GM12878 (cell line): ENCODE measurements around the gene ISCU. TPM values are rescaled to one million over a fixed set of nuclear protein-coding genes. Genes with fewer than 3 reads are reported as not detected.

ENCODE experiments used
- ATAC-seq: fragments of 200-7000 bp; cut with Tn5 transposase; 3 replicates; pipeline ENCODE4 v1.9.1; 2020; ENCODE audit warnings: mild to moderate bottlenecking, moderate library complexity
- BruUV-seq: library from RNA; stranded (reverse); fragments of 400-500 nt; replicated peaks from 2 replicates; lab custom pipeline; 2021; lab: Mats Ljungman, UMichigan
- CTCF ChIA-PET: fragments of 300-600 bp; sonication (Branson Sonifier 250); formaldehyde crosslinking; extraction: SDS; loops from one replicate; lab custom pipeline; 2021; ENCODE audit warnings: inconsistent platforms; lab: Yijun Ruan, JAX
- POLR2A ChIA-PET: fragments of 350-600 bp; formaldehyde crosslinking; extraction: SDS; loops from one replicate; lab custom pipeline; 2021; ENCODE audit warnings: inconsistent platforms; lab: Charles Lee
- RAD21 ChIA-PET: fragments of 300-600 bp; sonication (Branson Sonifier 250); formaldehyde crosslinking; loops from one replicate; lab custom pipeline; 2023; ENCODE audit warnings: antibody characterized with exemption; ENCODE audit not compliant: unreplicated experiment; lab: Charles Lee
- SMC1A ChIA-PET: fragments of 300-600 bp; sonication (Branson Sonifier 250); formaldehyde crosslinking; loops from one replicate; lab custom pipeline; 2023; ENCODE audit not compliant: unreplicated experiment, uncharacterized antibody; lab: Charles Lee
- DNase-seq: peaks from one replicate; pipeline ENCODE4 v3.0.0-alpha.2; 2011; ENCODE audit warnings: low read depth, low spot score
- FAIRE-seq: peaks from 3 replicates; lab custom pipeline; 2011; peaks lifted over from hg19 to GRCh38; lab: Jason Lieb, UNC
- H2AFZ ChIP-seq: 2 replicates; pipeline ENCODE4 v1.6.0; 2011; ENCODE audit warnings: low read depth, low read length, control low read depth; ENCODE audit not compliant: control insufficient read depth
- H3K27ac ChIP-seq: 2 replicates; pipeline ENCODE4 v1.5.1; 2011; ENCODE audit warnings: control low read depth; ENCODE audit not compliant: control insufficient read depth, insufficient read depth
- H3K27me3 ChIP-seq, 2 experiments: replicated peaks in 1 of 2; 2 replicates each; pipeline versions ENCODE4 v1.6.0 to v1.6.1; 2011; ENCODE audit warnings: low read length in 1 of 2; ENCODE audit not compliant: control insufficient read depth in 2 of 2, insufficient read depth in 2 of 2
- H3K36me3 ChIP-seq, 2 experiments: 2 replicates each; pipeline ENCODE4 v1.5.1; 2011; ENCODE audit warnings: low read length in 1 of 2; ENCODE audit not compliant: control insufficient read depth in 2 of 2, insufficient read depth in 2 of 2
- H3K4me1 ChIP-seq: 2 replicates; pipeline ENCODE4 v1.6.1; 2011; ENCODE audit warnings: mild to moderate bottlenecking, low read length, moderate library complexity, mixed read lengths; ENCODE audit not compliant: control insufficient read depth, insufficient read depth
- H3K4me2 ChIP-seq: 2 replicates; pipeline ENCODE4 v1.6.0; 2011; ENCODE audit warnings: control low read depth; ENCODE audit not compliant: control insufficient read depth, insufficient read depth
- H3K4me3 ChIP-seq: fragments of 200-600 bp; sonication (generic); 2 replicates; pipeline ENCODE4 v1.5.1; 2016
- H3K79me2 ChIP-seq: 2 replicates; pipeline ENCODE4 v1.6.0; 2011; ENCODE audit warnings: low read length; ENCODE audit not compliant: control insufficient read depth, insufficient read depth
- H3K9ac ChIP-seq: 2 replicates; pipeline ENCODE4 v1.8.0; 2011; ENCODE audit warnings: low read length, control low read depth, mixed read lengths; ENCODE audit not compliant: control insufficient read depth, insufficient read depth
- H3K9me3 ChIP-seq: replicated peaks from 3 replicates; pipeline ENCODE4 v1.5.1; 2011; ENCODE audit warnings: mild to moderate bottlenecking, low read length; ENCODE audit not compliant: control insufficient read depth, insufficient read depth
- H4K20me1 ChIP-seq: 2 replicates; pipeline ENCODE4 v1.6.0; 2011; ENCODE audit not compliant: control insufficient read depth, insufficient read depth
- DPF2 ChIP-seq: fragments of 450-650 bp; IDR thresholded peaks from 2 replicates; pipeline ENCODE4 v1.6.1; 2017; ENCODE audit warnings: mild to moderate bottlenecking
- EED ChIP-seq: sonication (generic); IDR thresholded peaks from 2 replicates; pipeline ENCODE4 v1.6.1; 2016; ENCODE audit warnings: antibody characterized with exemption, low read depth
- GABPA ChIP-seq: IDR thresholded peaks from 2 replicates; pipeline ENCODE4 v1.6.1; 2014; ENCODE audit warnings: antibody characterized with exemption, low read depth, mild to moderate bottlenecking, inconsistent platforms
- GATAD2B ChIP-seq: fragments of 450-650 bp; conservative IDR thresholded peaks from 2 replicates; pipeline ENCODE4 v1.6.1; 2017; ENCODE audit warnings: low read depth, mild to moderate bottlenecking, moderate library complexity
- NFXL1 ChIP-seq: fragments of 450-650 bp; IDR thresholded peaks from 2 replicates; pipeline ENCODE4 v1.6.1; 2017; ENCODE audit warnings: antibody characterized with exemption, mild to moderate bottlenecking, borderline replicate concordance
- RBBP5 ChIP-seq: fragments of 200-600 bp; sonication (generic); conservative IDR thresholded peaks from 2 replicates; pipeline ENCODE4 v1.6.1; 2016
- RELA ChIP-seq: fragments of 450-650 bp; IDR thresholded peaks from 2 replicates; pipeline ENCODE4 v1.8.0; 2014; ENCODE audit warnings: borderline replicate concordance; ENCODE audit not compliant: partially characterized antibody
- SIX5 ChIP-seq: IDR thresholded peaks from 2 replicates; pipeline ENCODE4 v1.6.1; 2011; ENCODE audit warnings: mild to moderate bottlenecking, low read depth, low read length, moderate library complexity; ENCODE audit not compliant: severe bottlenecking
- WGBS: methylation state at CpG from one replicate; pipeline ENCODE4 v1.1.6; 2016; ENCODE audit warnings: low lambda C conversion rate; ENCODE audit not compliant: insufficient replicate concordance, insufficient coverage; ENCODE audit errors: missing lambda C conversion rate; 5-methylcytosine and 5-hydroxymethylcytosine counted together
- in situ Hi-C: fragments of 300-500 bp; cut with MboI; formaldehyde crosslinking; loops from 9 replicates; pipeline ENCODE4 v1.14.3; 2018; ENCODE audit warnings: mixed read lengths
- intact Hi-C: fragments of 100-400 bp; cut with micrococcal nuclease; formaldehyde crosslinking; loops from one replicate; pipeline ENCODE4 v1.14.2; 2022; ENCODE audit not compliant: unreplicated experiment
- polyA plus RNA-seq, 11 experiments: library from polyadenylated mRNA; depleted of rRNA in 4 of 11; unstranded in 6 of 11; stranded (reverse) in 5 of 11; fragments of >200 nt; fragmentation: Nextera tagmentation in 4 of 11; fragmentation: Illumina TruSeq in 1 of 11; extraction: Ambion mirVana in 4 of 11; extraction: Trizol in 1 of 11; gene quantifications; 1 replicate in 1 of 11; 2 replicates in 10 of 11; pipeline versions ENCODE4 v1.2.1 to v1.2.3, GENCODE V29; 2011 to 2016; ENCODE audit warnings: inconsistent platforms in 2 of 11, missing spikeins in 2 of 11, low read depth in 1 of 11
- total RNA-seq, 4 experiments: library from RNA; depleted of rRNA in 3 of 4; stranded (reverse); fragments of >200 nt in 3 of 4; fragmentation: Illumina TruSeq in 1 of 4; extraction: Trizol in 1 of 4; gene quantifications; 2 replicates each; pipeline versions ENCODE4 v1.2.1 to v1.2.3, GENCODE V29; 2013 to 2021
- TF ChIP-seq, protein P1 (sequence below): IDR thresholded peaks from 2 replicates; pipeline ENCODE4 v1.6.1; 2011; ENCODE audit warnings: mild to moderate bottlenecking, low read depth, low read length, moderate library complexity; ENCODE audit not compliant: insufficient replicate concordance
- TF ChIP-seq, protein P2 (sequence below): fragments of 450-650 bp; IDR thresholded peaks from 2 replicates; pipeline ENCODE4 v1.6.1; 2017; ENCODE audit warnings: mild to moderate bottlenecking, moderate library complexity

The ISCU gene
- total and polyA plus RNA-seq, 10 of the 15 experiments (the other 5 are each of a cell fraction or from before 2014, with no cell fraction given), result 32.8 to 260 (median 127) TPM

- no peaks in the 10 kb centered on the region for H4K20me1 ChIP-seq
- H3K27me3 ChIP-seq, result no peaks in the 10 kb centered on the region
- in situ Hi-C loops, result no loop called here
- POLR2A ChIA-PET, result interaction anchor here (0.6 to 3.5 kb wide), 9 partner anchors 18 to 113 kb away, joined by 3 to 44 read pairs (median 3); no protein-coding TSS in a partner anchor
- DNase-seq (no peak), FAIRE-seq (no peak), ATAC-seq (no peak)
- intact Hi-C loops, result no loop called here
- H3K27ac ChIP-seq, result peak overlapping the region; percentile 65
- peaks cover 13% of the 10 kb centered on the region; the same call in 2 of the 3 replicates for H3K9me3 ChIP-seq
- WGBS, result 94% methylated on average over 8 of the region's 8 CpGs
- no peaks in the 10 kb centered on the region for H3K36me3 ChIP-seq
- H3K4me2 ChIP-seq, result peak overlapping the region; percentile 13; the same call in 1 of the 2 replicates
- no peaks in the 10 kb centered on the region for H3K79me2 ChIP-seq
- SMC1A ChIA-PET, result interaction anchor here (0.9 to 11.4 kb wide), 4 partner anchors 24 to 190 kb away, joined by 3 to 718 read pairs (median 4); partner anchors contain the start of genes ISCU and SART3
- CTCF ChIA-PET, result interaction anchor here (0.7 to 17.2 kb wide), 6 partner anchors 9 to 189 kb away, joined by 3 to 866 read pairs (median 3); partner anchors contain the start of genes ISCU and SART3
- H3K4me1 ChIP-seq, result peaks cover 60% of the 10 kb centered on the region
- BruUV-seq, result no TSS peak
- RAD21 ChIA-PET, result interaction anchor here (0.6 to 15.9 kb wide), 6 partner anchors 15 to 338 kb away, joined by 3 to 633 read pairs (median 4); partner anchors contain the start of genes ISCU, SART3, SELPLG and TMEM119
- H2AFZ ChIP-seq, result no peak overlapping the region
- TF ChIP-seq, protein P1, sequence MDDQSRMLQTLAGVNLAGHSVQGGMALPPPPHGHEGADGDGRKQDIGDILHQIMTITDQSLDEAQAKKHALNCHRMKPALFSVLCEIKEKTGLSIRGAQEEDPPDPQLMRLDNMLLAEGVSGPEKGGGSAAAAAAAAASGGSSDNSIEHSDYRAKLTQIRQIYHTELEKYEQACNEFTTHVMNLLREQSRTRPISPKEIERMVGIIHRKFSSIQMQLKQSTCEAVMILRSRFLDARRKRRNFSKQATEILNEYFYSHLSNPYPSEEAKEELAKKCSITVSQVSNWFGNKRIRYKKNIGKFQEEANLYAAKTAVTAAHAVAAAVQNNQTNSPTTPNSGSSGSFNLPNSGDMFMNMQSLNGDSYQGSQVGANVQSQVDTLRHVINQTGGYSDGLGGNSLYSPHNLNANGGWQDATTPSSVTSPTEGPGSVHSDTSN, result no peak
- no peak overlapping the region for H3K9ac ChIP-seq
- H3K4me3 ChIP-seq, result no peak overlapping the region
Observed at GRCh38 chr12:108612788-108613282, 50.4 kb downstream of the ISCU start.

DNA sequence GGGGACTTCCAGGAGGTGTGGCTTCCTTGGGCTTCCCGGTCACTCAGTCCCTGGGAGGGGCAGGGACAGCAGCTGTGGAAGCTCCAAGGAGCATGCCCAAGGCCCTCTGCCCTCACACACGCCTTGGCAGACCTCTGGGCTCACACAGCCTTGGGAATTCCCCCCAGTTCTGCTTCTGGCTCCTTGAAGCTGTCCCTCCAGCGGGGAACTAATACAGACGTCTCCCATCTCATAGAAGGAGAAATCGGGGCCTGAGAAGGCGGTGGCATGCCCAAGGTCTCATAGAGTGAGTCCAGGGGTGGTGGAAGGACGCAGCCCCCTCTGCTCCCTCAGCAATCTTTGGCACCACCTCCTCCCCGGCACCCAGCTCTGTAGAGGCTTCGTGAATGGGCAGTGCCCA, 51.2 kb downstream of the ISCU start:
- peak overlapping the region; percentile 30; the same call in 1 of the 2 replicates for H3K4me2 ChIP-seq
- POLR2A ChIA-PET, result interaction anchor here (1.1 to 6.1 kb wide), 6 partner anchors 21 to 46 kb away, joined by 3 to 73 read pairs (median 4); partner anchors contain the start of gene SELPLG
- H3K4me1 ChIP-seq, result peaks cover 67% of the 10 kb centered on the region
- no peaks in the 10 kb centered on the region for H4K20me1 ChIP-seq
- WGBS, result 47% methylated on average over 9 of the region's 9 CpGs
- peak overlapping the region; percentile 33 for H2AFZ ChIP-seq
- peak overlapping the region; percentile 65 for H3K27ac ChIP-seq
- no peak for DNase-seq
- CTCF ChIA-PET, result interaction anchor here (1.6 to 17.2 kb wide), 2 partner anchors 22 to 46 kb away, joined by 3 to 866 read pairs; partner anchors contain the start of genes ISCU and SART3
- peak overlapping the region; percentile 50; the same call in 1 of the 2 replicates for H3K9ac ChIP-seq
- intact Hi-C loops, result no loop called here
- peak; percentile 16 for ATAC-seq
- peaks cover 13% of the 10 kb centered on the region; the same call in 2 of the 3 replicates for H3K9me3 ChIP-seq
- SMC1A ChIA-PET, result interaction anchor here (0.9 to 11.4 kb wide), 3 partner anchors 24 to 51 kb away, joined by 3 to 718 read pairs (median 6); partner anchors contain the start of genes ISCU and SART3
- FAIRE-seq, result no peak
- no peak overlapping the region for H3K4me3 ChIP-seq
- H3K79me2 ChIP-seq, result no peaks in the 10 kb centered on the region
- H3K27me3 ChIP-seq, result no peaks in the 10 kb centered on the region
- BruUV-seq, result no TSS peak
- in situ Hi-C loops, result no loop called here
- H3K36me3 ChIP-seq, result no peaks in the 10 kb centered on the region
- RAD21 ChIA-PET, result interaction anchor here (1.1 to 15.9 kb wide), 4 partner anchors 21 to 337 kb away, joined by 3 to 633 read pairs (median 5); partner anchors contain the start of genes ISCU, SART3 and SELPLG
- TF ChIP-seq RELA, result peak; percentile 31
- TF ChIP-seq NFXL1, result no peak
- no peak for TF ChIP-seq GABPA
- no peak for TF ChIP-seq RBBP5
- TF ChIP-seq EED, result peak; percentile 21; the same call in 1 of the 2 replicates
- no peak for TF ChIP-seq SIX5
- TF ChIP-seq GATAD2B, result peak; percentile 64; the same call in 1 of the 2 replicates
- TF ChIP-seq DPF2, result peak; percentile 30; the same call in 1 of the 2 replicates
- TF ChIP-seq, protein P2, sequence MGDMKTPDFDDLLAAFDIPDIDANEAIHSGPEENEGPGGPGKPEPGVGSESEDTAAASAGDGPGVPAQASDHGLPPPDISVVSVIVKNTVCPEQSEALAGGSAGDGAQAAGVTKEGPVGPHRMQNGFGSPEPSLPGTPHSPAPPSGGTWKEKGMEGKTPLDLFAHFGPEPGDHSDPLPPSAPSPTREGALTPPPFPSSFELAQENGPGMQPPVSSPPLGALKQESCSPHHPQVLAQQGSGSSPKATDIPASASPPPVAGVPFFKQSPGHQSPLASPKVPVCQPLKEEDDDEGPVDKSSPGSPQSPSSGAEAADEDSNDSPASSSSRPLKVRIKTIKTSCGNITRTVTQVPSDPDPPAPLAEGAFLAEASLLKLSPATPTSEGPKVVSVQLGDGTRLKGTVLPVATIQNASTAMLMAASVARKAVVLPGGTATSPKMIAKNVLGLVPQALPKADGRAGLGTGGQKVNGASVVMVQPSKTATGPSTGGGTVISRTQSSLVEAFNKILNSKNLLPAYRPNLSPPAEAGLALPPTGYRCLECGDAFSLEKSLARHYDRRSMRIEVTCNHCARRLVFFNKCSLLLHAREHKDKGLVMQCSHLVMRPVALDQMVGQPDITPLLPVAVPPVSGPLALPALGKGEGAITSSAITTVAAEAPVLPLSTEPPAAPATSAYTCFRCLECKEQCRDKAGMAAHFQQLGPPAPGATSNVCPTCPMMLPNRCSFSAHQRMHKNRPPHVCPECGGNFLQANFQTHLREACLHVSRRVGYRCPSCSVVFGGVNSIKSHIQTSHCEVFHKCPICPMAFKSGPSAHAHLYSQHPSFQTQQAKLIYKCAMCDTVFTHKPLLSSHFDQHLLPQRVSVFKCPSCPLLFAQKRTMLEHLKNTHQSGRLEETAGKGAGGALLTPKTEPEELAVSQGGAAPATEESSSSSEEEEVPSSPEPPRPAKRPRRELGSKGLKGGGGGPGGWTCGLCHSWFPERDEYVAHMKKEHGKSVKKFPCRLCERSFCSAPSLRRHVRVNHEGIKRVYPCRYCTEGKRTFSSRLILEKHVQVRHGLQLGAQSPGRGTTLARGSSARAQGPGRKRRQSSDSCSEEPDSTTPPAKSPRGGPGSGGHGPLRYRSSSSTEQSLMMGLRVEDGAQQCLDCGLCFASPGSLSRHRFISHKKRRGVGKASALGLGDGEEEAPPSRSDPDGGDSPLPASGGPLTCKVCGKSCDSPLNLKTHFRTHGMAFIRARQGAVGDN, result peak; percentile 72
